Endothelial cell of hepatic sinusoid (primary cell): ENCODE data around the gene GSS.
"Not testable (repeated sequence)": the region's sequence is repeated elsewhere in the genome, so short reads cannot be mapped to it uniquely, and the experiment has no call there.

Experiments used
- in situ Hi-C: cut with HindIII; loops from 2 replicates; pipeline ENCODE4 v1.10.0; 2017; ENCODE audit warnings: low sequenced_read_pairs

Gene GSS

GRCh38 chr20:34916774-34917354 is 38.7 kb downstream of the GSS start:
- in situ Hi-C loops, result loop anchor here (5.0 kb wide), 1 partner anchor 340 kb away; no protein-coding TSS in a partner anchor

GRCh38 chr20:34915749-34916455 is 39.7 kb downstream of the GSS start:
- in situ Hi-C loops, result loop anchor here (5.0 kb wide), 1 partner anchor 341 kb away; no protein-coding TSS in a partner anchor

GRCh38 chr20:34915131-34915530 is 40.5 kb downstream of the GSS start:
- in situ Hi-C loops, result loop anchor here (5.0 kb wide), 1 partner anchor 342 kb away; no protein-coding TSS in a partner anchor

GRCh38 chr20:34907616-34908469 is 47.8 kb downstream of the GSS start:
- in situ Hi-C loops, result no loop called here

- in situ Hi-C loops, result no loop called here
Measured at GRCh38 chr20:34904202-34904621, 51.4 kb downstream of the GSS start.

GRCh38 chr20:34898731-34899130 is 56.9 kb downstream of the GSS start:
- in situ Hi-C loops, result not testable (repeated sequence)

- in situ Hi-C loops, result not testable (repeated sequence)
Measured at GRCh38 chr20:34898129-34898528, 57.5 kb downstream of the GSS start.

GRCh38 chr20:34896086-34896621 is 59.5 kb downstream of the GSS start:
- in situ Hi-C loops, result no loop called here

GRCh38 chr20:34895465-34895864 is 60.1 kb downstream of the GSS start:
- in situ Hi-C loops, result no loop called here

- in situ Hi-C loops, result no loop called here
Measured at GRCh38 chr20:34894723-34895122, 60.9 kb downstream of the GSS start.

- in situ Hi-C loops, result no loop called here
Measured at GRCh38 chr20:34892671-34893070, 62.9 kb downstream of the GSS start.

GRCh38 chr20:34891166-34892062 is 64.2 kb downstream of the GSS start:
- in situ Hi-C loops, result no loop called here

- in situ Hi-C loops, result no loop called here
Measured at GRCh38 chr20:34888468-34888867, 67.1 kb downstream of the GSS start.

GRCh38 chr20:34887023-34887422 is 68.6 kb downstream of the GSS start:
- in situ Hi-C loops, result no loop called here

- in situ Hi-C loops, result no loop called here
Measured at GRCh38 chr20:34886122-34886521, 69.5 kb downstream of the GSS start.

GRCh38 chr20:34884260-34884659 is 71.3 kb downstream of the GSS start:
- in situ Hi-C loops, result no loop called here

GRCh38 chr20:34883809-34884208 is 71.8 kb downstream of the GSS start:
- in situ Hi-C loops, result no loop called here

GRCh38 chr20:34883087-34883688 is 72.4 kb downstream of the GSS start:
- in situ Hi-C loops, result no loop called here

GRCh38 chr20:34881689-34882088 is 73.9 kb downstream of the GSS start:
- in situ Hi-C loops, result no loop called here

- in situ Hi-C loops, result not testable (repeated sequence)
Measured at GRCh38 chr20:34880971-34881370, 74.6 kb downstream of the GSS start.
